PC-3 (cell line): ENCODE measurements around the gene SETD1A. TPM values are rescaled to one million over a fixed set of nuclear protein-coding genes. Genes with fewer than 3 reads are reported as not detected.

Source experiments
- ATAC-seq: fragments of 200-7000 bp; cut with Tn5 transposase; 2 replicates; pipeline ENCODE4 v1.9.1; 2020; ENCODE audit warnings: mild to moderate bottlenecking, moderate library complexity
- BruUV-seq: library from RNA; stranded (reverse); fragments of 400-500 nt; replicated peaks from 2 replicates; lab custom pipeline; 2021; lab: Mats Ljungman, UMichigan
- CTCF ChIA-PET: fragments of 300-600 bp; sonication (Branson Sonifier 250); formaldehyde crosslinking; loops from one replicate; lab custom pipeline; 2022; ENCODE audit warnings: antibody characterized with exemption; lab: Charles Lee
- POLR2A ChIA-PET: fragments of 300-600 bp; sonication (Branson Sonifier 250); formaldehyde crosslinking; loops from one replicate; lab custom pipeline; 2022; ENCODE audit warnings: antibody characterized with exemption; ENCODE audit not compliant: unreplicated experiment; lab: Charles Lee
- DNase-seq: peaks from one replicate; pipeline ENCODE4 v3.0.0-alpha.2; 2015
- H2AFZ ChIP-seq: fragments of 300-600 bp; sonication (generic); 2 replicates; pipeline ENCODE4 v1.6.0; 2016; ENCODE audit warnings: antibody characterized with exemption, low read length
- H3F3A ChIP-seq: fragments of 300-600 bp; sonication (generic); one replicate; pipeline ENCODE4 v1.6.0; 2017; ENCODE audit warnings: antibody characterized with exemption, low read length, control low read depth, mild to moderate bottlenecking; ENCODE audit not compliant: unreplicated experiment
- H3K27ac ChIP-seq: fragments of 300-600 bp; sonication (generic); 2 replicates; pipeline ENCODE4 v1.5.1; 2016; ENCODE audit warnings: mild to moderate bottlenecking, low read length
- H3K27me3 ChIP-seq: fragments of 300-600 bp; sonication (generic); 2 replicates; pipeline ENCODE4 v1.6.1; 2016; ENCODE audit warnings: low read length, mixed read lengths
- H3K36me3 ChIP-seq: fragments of 300-600 bp; sonication (generic); 2 replicates; pipeline ENCODE4 v1.6.1; 2016; ENCODE audit warnings: low read depth, mixed run types, low read length, mixed read lengths
- H3K4me1 ChIP-seq: fragments of 300-600 bp; sonication (generic); 2 replicates; pipeline ENCODE4 v1.5.1; 2016; ENCODE audit warnings: low read length; ENCODE audit not compliant: insufficient read depth
- H3K4me2 ChIP-seq: fragments of 300-600 bp; sonication (generic); 2 replicates; pipeline ENCODE4 v1.6.0; 2016; ENCODE audit warnings: low read length
- H3K4me3 ChIP-seq: fragments of 300-600 bp; sonication (generic); 2 replicates; pipeline ENCODE4 v1.5.1; 2016; ENCODE audit warnings: mild to moderate bottlenecking, low read length, mixed read lengths
- H3K79me2 ChIP-seq: fragments of 300-600 bp; sonication (generic); 2 replicates; pipeline ENCODE4 v1.6.1; 2017; ENCODE audit warnings: low read length, mixed read lengths
- H3K9ac ChIP-seq: fragments of 300-600 bp; sonication (generic); 2 replicates; pipeline ENCODE4 v1.6.0; 2016; ENCODE audit warnings: mild to moderate bottlenecking, low read length
- H3K9me2 ChIP-seq: fragments of 300-600 bp; sonication (generic); replicated peaks from 2 replicates; pipeline ENCODE4 v1.6.1; 2016; ENCODE audit warnings: mixed run types, low read length, mixed read lengths
- H3K9me3 ChIP-seq: fragments of 300-600 bp; sonication (generic); 2 replicates; pipeline ENCODE4 v1.6.1; 2016; ENCODE audit warnings: low read length, mixed read lengths
- H4K20me1 ChIP-seq: fragments of 300-600 bp; sonication (generic); 2 replicates; pipeline ENCODE4 v1.6.1; 2016; ENCODE audit warnings: low read length, mixed read lengths
- EZH2 ChIP-seq: fragments of 300-600 bp; sonication (generic); IDR thresholded peaks from one replicate; pipeline ENCODE4 v1.6.1; 2017; ENCODE audit warnings: antibody characterized with exemption, mild to moderate bottlenecking, low read length; ENCODE audit not compliant: unreplicated experiment
- EZH2phosphoT487 ChIP-seq: fragments of 300-600 bp; sonication (generic); IDR thresholded peaks from 2 replicates; pipeline ENCODE4 v1.6.1; 2018; ENCODE audit warnings: mild to moderate bottlenecking, antibody characterized with exemption, low read length, borderline replicate concordance
- intact Hi-C: fragments of 100-400 bp; cut with micrococcal nuclease; formaldehyde crosslinking; loops from 2 replicates; pipeline ENCODE4 v1.9.0; 2023
- total RNA-seq: library from RNA; depleted of rRNA; stranded (reverse); fragments of >200 nt; gene quantifications from 2 replicates; pipeline ENCODE4 v1.2.3, GENCODE V29; 2014
- TF ChIP-seq, protein P1 (sequence below): fragments of 300-600 bp; sonication (generic); conservative IDR thresholded peaks from 2 replicates; pipeline ENCODE4 v1.5.1; 2017; ENCODE audit warnings: antibody characterized with exemption, low read depth, mild to moderate bottlenecking, low read length

The SETD1A gene
- total RNA-seq, 1 experiment from 2014 or later = 7.9 TPM

GRCh38 chr16:31022544-31023251 lies 65.1 kb downstream of the SETD1A start:
- Histone ChIP-seq H3K36me3 (no peaks in the 10 kb centered on the region), H3K9ac (no peak overlapping the region), H3F3A (no peaks in the 10 kb centered on the region), H3K4me2 (no peak overlapping the region), H3K4me1 (no peaks in the 10 kb centered on the region), H3K27me3 (no peaks in the 10 kb centered on the region), H3K9me2 (no peaks in the 10 kb centered on the region), H3K4me3 (no peak overlapping the region), H2AFZ (no peak overlapping the region), H4K20me1 (no peaks in the 10 kb centered on the region), H3K9me3 (no peaks in the 10 kb centered on the region), H3K27ac (no peak overlapping the region), H3K79me2 (no peaks in the 10 kb centered on the region)
- no TSS peak for BruUV-seq
- ChIA-PET CTCF (interaction anchor here (0.6 kb wide), 1 partner anchor 42 kb away, joined by 3 read pairs; no protein-coding TSS in a partner anchor), POLR2A (no interaction called here)
- TF ChIP-seq, protein P1, sequence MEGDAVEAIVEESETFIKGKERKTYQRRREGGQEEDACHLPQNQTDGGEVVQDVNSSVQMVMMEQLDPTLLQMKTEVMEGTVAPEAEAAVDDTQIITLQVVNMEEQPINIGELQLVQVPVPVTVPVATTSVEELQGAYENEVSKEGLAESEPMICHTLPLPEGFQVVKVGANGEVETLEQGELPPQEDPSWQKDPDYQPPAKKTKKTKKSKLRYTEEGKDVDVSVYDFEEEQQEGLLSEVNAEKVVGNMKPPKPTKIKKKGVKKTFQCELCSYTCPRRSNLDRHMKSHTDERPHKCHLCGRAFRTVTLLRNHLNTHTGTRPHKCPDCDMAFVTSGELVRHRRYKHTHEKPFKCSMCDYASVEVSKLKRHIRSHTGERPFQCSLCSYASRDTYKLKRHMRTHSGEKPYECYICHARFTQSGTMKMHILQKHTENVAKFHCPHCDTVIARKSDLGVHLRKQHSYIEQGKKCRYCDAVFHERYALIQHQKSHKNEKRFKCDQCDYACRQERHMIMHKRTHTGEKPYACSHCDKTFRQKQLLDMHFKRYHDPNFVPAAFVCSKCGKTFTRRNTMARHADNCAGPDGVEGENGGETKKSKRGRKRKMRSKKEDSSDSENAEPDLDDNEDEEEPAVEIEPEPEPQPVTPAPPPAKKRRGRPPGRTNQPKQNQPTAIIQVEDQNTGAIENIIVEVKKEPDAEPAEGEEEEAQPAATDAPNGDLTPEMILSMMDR = no peak
- no peak for TF ChIP-seq EZH2
- DNase-seq = no peak
- intact Hi-C loops = loop anchor here (10.0 kb wide), 1 partner anchor 122 kb away; no protein-coding TSS in a partner anchor
- no peak for ATAC-seq

DNA sequence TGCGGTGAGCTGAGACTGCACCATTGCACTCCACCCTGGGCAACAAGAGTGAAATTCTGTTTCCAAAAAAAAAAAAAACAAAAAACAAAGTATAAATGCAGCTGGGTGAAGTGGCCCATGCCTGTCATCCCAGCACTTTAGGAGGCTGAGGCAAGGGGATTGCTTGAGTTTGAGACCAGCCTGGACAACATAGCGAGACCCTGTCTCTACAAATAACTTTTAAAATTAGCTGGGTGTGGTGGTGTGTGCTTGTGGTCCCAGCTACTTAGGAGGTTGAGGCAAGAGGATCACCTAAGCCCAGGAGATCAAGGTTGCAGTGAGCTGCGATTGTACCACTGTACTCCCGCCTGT lies 65.7 kb downstream of the SETD1A start:
- H3K9ac ChIP-seq = no peak overlapping the region
- no peaks in the 10 kb centered on the region for H4K20me1 ChIP-seq
- ChIA-PET CTCF (no interaction called here), POLR2A (no interaction called here)
- H3K4me3 ChIP-seq = no peak overlapping the region
- H3K27me3 ChIP-seq = no peaks in the 10 kb centered on the region
- no peaks in the 10 kb centered on the region for H3F3A ChIP-seq
- DNase-seq (no peak), ATAC-seq (no peak)
- H3K9me3 ChIP-seq = no peaks in the 10 kb centered on the region
- intact Hi-C loops = loop anchor here (10.0 kb wide), 1 partner anchor 122 kb away; no protein-coding TSS in a partner anchor
- H3K4me2 ChIP-seq = no peak overlapping the region
- H3K36me3 ChIP-seq = no peaks in the 10 kb centered on the region
- no peaks in the 10 kb centered on the region for H3K4me1 ChIP-seq
- H3K9me2 ChIP-seq = no peaks in the 10 kb centered on the region
- BruUV-seq = no TSS peak
- H2AFZ ChIP-seq = no peak overlapping the region
- TF ChIP-seq EZH2 (no peak), EZH2phosphoT487 (no peak)
- TF ChIP-seq, protein P1 = no peak
- H3K27ac ChIP-seq = no peak overlapping the region
- no peaks in the 10 kb centered on the region for H3K79me2 ChIP-seq

GRCh38 chr16:31023627-31024226 lies 66.2 kb downstream of the SETD1A start:
- POLR2A ChIA-PET = no interaction called here
- Histone ChIP-seq H3K36me3 (no peaks in the 10 kb centered on the region), H3K4me1 (no peaks in the 10 kb centered on the region), H4K20me1 (no peaks in the 10 kb centered on the region), H3K79me2 (no peaks in the 10 kb centered on the region), H3K9ac (no peak overlapping the region), H3K27me3 (no peaks in the 10 kb centered on the region), H2AFZ (no peak overlapping the region), H3K9me3 (no peaks in the 10 kb centered on the region), H3K4me2 (no peak overlapping the region), H3K4me3 (no peak overlapping the region), H3K9me2 (no peaks in the 10 kb centered on the region), H3F3A (no peaks in the 10 kb centered on the region), H3K27ac (no peak overlapping the region)
- CTCF ChIA-PET = no interaction called here
- DNase-seq = no peak
- intact Hi-C loops = loop anchor here (10.0 kb wide), 1 partner anchor 121 kb away; no protein-coding TSS in a partner anchor
- ATAC-seq = no peak
- TF ChIP-seq EZH2phosphoT487 (no peak), EZH2 (no peak)
- TF ChIP-seq, protein P1 = no peak
- no TSS peak for BruUV-seq
